Glomerular visceral epithelial cell (primary cell): ENCODE results near the gene WDR70.
A peak's percentile ranks its signal among the peaks of the same experiment; 100 is the strongest.
"Not testable (repeated sequence)": the region's sequence is repeated elsewhere in the genome, so short reads cannot be mapped to it uniquely, and the experiment has no call there.

Experiments used
- DNase-seq: peaks from one replicate; pipeline ENCODE4 v3.0.0-alpha.2; 2016; ENCODE audit errors: extremely low spot score

Gene WDR70

DNA sequence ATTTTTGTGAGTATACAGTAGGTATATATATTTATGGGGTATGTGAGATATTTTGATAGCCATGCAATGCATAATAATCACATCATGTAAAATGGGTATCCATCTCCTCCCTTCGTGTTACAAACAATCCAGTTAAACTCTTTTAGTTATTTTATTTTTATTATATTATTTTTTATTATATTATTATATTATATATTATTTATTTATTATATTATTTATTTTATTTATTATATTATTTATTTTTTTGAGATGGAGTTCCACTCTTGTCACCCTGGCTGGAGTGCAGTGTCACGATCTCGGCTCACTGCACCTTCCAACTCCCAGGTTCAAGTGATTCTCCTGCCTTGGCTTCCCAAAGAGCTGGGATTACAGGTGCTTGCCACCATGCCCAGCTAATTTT, 138.6 kb downstream of the WDR70 start:
- DNase-seq = no peak

DNA sequence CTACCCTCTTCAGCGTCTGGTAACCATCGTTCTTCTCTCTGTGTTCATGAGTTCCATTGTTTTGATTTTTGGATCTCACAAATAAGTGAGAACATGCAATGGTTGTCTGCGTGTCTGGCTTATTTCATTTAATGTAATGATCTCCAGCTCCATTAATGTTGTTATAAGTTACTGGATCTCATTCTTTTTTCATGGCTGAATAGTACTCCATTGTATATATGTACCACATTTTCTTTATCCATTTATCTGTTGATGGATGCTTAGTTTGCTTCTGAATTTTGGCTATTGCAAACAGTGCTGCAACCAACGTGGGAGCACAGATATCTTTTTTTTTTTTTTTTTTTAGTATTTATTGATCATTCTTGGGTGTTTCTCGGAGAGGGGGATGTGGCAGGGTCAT, 139.2 kb downstream of the WDR70 start:
- not testable (repeated sequence) for DNase-seq

DNA sequence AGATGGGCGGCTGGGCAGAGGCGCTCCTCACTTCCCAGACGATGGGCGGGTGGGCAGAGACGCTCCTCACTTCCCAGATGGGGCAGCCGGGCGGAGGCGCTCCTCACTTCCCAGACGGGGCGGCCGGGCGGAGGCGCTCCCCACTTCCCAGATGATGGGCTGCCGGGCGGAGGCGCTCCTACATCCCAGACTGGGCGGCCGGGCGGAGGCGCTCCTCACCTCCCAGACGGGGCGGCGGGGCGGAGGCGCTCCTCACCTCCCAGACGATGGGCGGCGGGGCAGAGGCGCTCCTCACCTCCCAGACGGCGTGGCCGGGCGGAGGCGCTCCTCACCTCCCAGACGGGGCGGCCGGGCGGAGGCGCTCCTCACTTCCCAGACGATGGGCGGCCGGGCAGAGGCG, 140.2 kb downstream of the WDR70 start:
- DNase-seq = no peak

DNA sequence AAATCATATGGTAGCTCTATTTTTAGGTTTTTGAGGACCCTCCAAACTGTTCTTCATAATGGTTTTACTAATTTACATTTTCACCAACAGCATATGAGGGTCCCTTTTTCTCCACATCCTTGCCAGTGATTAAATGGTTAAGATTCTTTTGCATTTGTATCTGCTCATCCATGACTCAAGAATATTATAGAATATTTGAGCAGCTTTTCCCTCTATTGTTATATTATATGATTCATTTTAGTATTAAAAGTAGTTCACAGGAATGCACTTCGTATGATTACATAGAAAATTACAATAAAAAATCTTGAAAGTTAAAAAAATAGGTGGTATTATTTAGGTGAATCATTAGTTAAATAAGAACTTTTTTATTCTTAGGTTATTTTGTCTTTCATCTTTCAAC, 140.7 kb downstream of the WDR70 start:
- DNase-seq = no peak

DNA sequence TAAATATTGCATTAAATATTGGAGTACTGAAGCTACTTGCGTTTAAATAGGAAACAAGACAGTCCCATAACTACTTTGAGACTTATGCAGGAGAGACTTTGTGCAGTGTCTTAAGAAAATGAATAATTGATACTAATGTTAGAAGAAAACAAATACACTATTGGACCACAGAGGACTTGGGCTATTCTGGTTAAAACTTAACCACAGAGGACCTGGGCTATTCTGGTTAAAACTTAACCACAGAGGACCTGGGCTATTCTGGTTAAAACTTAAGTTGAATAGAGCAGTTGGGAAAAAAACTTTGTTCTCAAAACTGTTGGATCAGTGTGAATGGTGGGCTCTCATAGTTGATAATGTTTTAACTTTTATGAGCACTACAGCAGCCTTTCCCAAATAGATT, 141.7 kb downstream of the WDR70 start:
- DNase-seq = no peak

DNA sequence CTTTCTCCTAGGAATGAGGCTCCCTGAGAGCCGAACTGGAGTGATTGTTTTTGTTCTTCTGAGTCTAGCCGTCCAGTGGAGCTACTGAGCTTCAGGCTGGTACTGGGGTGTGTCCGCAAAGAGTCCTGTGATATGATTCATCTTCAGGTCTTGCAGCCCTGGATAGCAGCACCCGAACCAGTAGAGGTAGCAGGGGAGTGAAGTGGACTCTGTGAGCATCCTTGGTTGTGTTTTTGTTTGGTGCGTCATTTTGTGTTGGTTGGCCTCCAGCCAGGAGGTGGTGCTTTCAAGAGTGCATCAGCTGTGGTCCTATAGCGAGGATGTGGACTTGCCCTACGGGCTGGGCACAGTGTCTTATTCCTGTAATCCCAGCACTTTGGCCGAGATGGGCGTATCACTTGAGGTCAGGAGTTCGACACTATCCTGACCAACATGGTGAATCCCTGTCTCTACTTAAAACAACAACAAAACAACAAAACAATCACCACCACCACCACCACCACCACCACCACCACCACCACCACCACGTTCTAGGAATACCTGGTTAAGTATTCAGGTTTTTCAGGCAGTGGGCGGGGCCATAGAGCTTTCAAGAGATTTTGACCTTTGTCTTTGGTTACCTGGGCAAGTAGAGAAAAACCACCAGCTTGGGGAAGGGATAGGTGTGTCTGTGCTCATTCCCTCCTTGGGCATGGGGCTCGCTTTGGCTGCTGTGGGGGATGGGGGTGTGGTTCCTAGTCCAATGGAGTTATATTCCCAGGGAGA, 154.0 kb downstream of the WDR70 start:
- peak; percentile 48 for DNase-seq

DNA sequence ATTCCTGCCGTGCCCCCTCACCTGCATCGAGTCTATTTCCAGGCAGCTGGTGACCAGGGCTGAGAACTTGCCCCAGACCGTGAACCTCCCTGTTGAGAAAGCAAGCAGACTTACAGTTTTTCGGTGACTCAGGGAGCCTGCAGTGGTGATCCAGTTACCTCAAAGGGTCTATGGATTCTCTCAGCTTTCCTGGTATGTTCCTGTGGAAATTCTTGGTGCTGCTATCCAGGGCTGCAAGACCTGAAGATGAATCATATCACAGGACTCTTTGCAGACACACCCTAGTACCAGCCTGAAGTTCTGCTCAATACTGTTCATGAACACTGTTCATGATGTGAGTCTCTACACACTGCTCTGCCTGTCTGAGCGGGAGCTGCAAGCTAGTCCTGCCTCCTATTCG, 154.7 kb downstream of the WDR70 start:
- DNase-seq = peak; percentile 72

- no peak for DNase-seq
Observed at GRCh38 chr5:37539459-37539858, 160.3 kb downstream of the WDR70 start.

GRCh38 chr5:37543216-37543615, 164.1 kb downstream of the WDR70 start:
- DNase-seq = no peak

GRCh38 chr5:37549411-37549810, 170.3 kb downstream of the WDR70 start:
- DNase-seq = no peak

GRCh38 chr5:37552161-37552560, 173.0 kb downstream of the WDR70 start:
- DNase-seq = no peak

- DNase-seq = no peak
Observed at GRCh38 chr5:37552770-37553719, 173.9 kb downstream of the WDR70 start.

DNA sequence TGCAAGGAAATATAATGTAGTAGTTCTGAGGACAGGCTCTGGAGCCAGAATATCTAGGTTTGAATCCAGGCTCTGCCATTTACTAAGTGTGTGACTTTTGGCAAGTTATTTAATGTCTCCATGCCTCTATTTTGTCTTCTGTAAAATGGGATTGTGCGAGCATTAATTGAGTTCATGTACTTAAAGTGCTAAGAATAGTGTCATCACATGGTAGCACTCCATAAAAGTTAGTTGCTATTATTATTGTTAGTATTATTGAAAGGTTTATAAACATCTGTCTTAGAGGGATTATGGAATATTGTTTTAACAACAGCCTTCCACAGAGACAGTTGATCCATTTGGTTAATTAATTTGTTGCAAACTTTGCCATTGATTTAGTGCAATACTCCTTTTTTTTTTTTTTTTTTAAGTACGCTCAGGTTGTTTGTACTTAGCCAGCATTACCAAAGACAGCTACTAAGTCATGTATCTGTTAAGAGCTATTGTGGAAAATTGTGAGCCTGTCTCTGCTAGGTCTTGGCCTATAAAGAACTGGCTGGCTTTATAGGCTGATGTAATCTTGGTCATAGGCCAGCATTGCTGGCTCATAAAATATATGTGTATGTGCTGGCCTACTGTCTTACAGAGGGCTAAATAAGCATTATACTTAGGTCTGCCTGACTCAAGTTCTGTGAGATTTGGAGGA, 174.7 kb downstream of the WDR70 start:
- no peak for DNase-seq

- no peak for DNase-seq
Observed at GRCh38 chr5:37554405-37554739, 175.3 kb downstream of the WDR70 start.

DNA sequence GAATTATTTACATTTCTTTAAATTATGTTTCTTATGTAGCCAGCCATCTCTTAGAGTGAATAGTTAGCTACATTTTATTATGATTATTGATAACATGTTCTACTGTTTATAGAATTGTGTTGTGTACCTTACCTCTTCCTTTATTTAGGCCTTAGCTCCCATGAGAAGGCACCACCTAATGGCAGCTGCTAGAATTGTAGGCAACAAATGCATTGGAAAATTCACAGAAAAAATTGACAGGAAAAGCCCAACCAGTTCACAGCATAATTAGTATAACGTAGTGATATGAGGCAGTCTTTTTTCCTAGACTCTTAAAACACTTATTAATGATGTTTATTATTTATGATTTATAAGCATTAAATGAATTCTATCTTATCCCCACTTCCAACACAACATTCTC, 175.8 kb downstream of the WDR70 start:
- no peak for DNase-seq

DNA sequence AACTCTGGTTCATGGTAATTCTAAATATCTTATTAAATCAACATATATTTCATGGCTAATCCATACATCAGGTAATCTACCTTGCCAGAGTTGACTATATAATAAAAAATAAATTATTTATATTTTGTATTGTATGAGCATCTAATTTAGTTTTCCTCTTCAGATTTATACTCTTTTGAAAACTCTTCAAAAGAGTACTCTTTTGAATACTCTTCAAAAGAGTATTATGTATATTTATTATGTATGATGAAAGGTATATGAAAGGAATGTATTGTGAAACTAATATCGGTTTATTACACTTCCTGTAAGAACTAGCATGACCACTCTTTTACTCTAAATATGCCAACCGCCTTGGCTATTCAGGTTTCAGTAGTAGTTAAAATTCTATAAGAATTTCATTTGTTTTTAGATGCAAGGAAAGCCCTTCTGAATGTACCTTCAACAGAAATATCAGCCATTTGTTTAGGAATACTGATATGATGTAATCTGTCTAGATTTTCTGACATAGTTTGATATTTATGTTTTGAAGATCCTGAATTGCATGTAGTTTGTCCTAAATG, 178.7 kb downstream of the WDR70 start:
- DNase-seq = no peak

GRCh38 chr5:37565062-37565670, 186.0 kb downstream of the WDR70 start:
- DNase-seq = no peak

DNA sequence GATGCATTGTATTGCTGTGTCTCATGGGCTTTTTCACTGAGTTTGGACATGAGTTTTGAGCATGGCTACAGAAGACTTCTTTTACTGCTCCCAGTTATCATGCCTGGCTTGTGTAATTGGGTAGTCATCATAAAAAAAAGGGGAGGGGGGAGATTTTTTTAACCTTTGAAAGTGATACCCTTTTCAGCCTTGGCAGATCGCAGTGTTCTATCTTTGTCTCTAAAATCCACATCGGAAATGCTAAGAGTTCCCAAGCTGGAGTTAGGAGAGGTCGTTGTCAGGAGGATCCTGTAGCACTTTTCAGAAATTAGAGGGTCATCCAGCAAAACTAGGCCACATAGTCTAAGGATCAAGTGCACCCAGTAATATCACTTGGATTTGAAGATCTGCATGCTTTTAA, 188.4 kb downstream of the WDR70 start:
- no peak for DNase-seq

DNA sequence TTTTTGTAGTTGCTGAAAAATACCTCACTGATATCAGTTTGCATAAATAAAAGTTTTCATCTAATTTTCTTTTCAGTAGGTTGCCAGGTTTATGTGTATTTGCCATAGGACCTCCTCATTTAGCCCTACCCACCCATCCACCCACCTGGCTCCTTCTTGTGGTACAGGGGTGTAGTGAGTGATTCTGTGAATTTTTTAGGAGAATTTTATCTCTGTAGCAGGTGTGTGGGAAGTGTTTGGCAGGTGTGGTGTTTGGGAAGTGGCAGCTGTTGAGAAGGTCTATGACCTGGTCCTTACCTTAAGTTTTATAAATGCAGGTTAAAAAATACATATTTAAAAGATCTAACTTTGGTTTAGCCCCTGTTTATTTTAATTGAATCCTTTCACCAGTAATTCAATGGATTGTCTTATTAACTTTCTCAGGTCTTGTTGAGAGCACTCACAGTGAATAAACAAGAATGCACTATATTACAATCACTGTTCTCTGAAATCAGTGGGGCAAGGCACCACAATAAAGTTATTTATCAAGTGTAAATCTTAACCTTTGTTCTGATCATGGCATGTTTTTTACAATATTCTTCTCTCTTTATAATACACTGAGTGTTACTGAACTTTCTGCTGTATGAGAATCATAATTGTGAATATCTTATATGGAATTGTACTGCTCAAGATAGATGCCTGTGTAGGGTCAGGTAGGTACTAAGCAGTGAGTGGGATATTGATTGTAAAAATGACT, 189.1 kb downstream of the WDR70 start:
- no peak for DNase-seq

- DNase-seq = no peak
Observed at GRCh38 chr5:37568893-37569292, 189.8 kb downstream of the WDR70 start.

GRCh38 chr5:37569466-37569865, 190.3 kb downstream of the WDR70 start:
- DNase-seq = no peak
